Left kidney (tissue), 8 donors: Measurements from ENCODE around the gene EGLN1. TPM values are rescaled to one million over a fixed set of nuclear protein-coding genes. Genes with fewer than 3 reads are reported as not detected.
A peak's percentile ranks its signal among the peaks of the same experiment; 100 is the strongest.
"Not testable (repeated sequence)": the region's sequence is repeated elsewhere in the genome, so short reads cannot be mapped to it uniquely, and the experiment has no call there.

Source experiments
- DNase-seq: peaks from one replicate; pipeline ENCODE4 v3.0.0-alpha.2; 2013
- long read RNA-seq, 8 donors: transcript quantifications; one replicate each; lab custom pipeline, GENCODE V29; 2026
- polyA plus RNA-seq: library from polyadenylated mRNA; unstranded; fragments of 120-200 nt; gene quantifications from one replicate; pipeline ENCODE4 v1.2.1, GENCODE V29; 2013; ENCODE audit not compliant: insufficient read length

The EGLN1 gene
- polyA plus RNA-seq: 39.7 TPM
- long read RNA-seq, donor 1, full-length matches to known transcripts: 13 of 19 reads
- long read RNA-seq, donor 1, partial matches to known transcripts: 0 of 19 reads
- long read RNA-seq, donor 1, other reads (novel, unspliced or antisense): 6 of 19 reads
- long read RNA-seq, donor 2, full-length matches to known transcripts: 11 of 11 reads
- long read RNA-seq, donor 2, partial matches to known transcripts: 0 of 11 reads
- long read RNA-seq, donor 2, other reads (novel, unspliced or antisense): 0 of 11 reads
- long read RNA-seq, donor 3, full-length matches to known transcripts: 8 of 8 reads
- long read RNA-seq, donor 3, partial matches to known transcripts: 0 of 8 reads
- long read RNA-seq, donor 3, other reads (novel, unspliced or antisense): 0 of 8 reads
- long read RNA-seq, donor 4, full-length matches to known transcripts: 2 of 2 reads
- long read RNA-seq, donor 4, partial matches to known transcripts: 0 of 2 reads
- long read RNA-seq, donor 4, other reads (novel, unspliced or antisense): 0 of 2 reads
- long read RNA-seq, donor 5, full-length matches to known transcripts: 13 of 13 reads
- long read RNA-seq, donor 5, partial matches to known transcripts: 0 of 13 reads
- long read RNA-seq, donor 5, other reads (novel, unspliced or antisense): 0 of 13 reads
- long read RNA-seq, donor 6, full-length matches to known transcripts: 13 of 18 reads
- long read RNA-seq, donor 6, partial matches to known transcripts: 0 of 18 reads
- long read RNA-seq, donor 6, other reads (novel, unspliced or antisense): 5 of 18 reads
- long read RNA-seq, donor 7, full-length matches to known transcripts: 14 of 20 reads
- long read RNA-seq, donor 7, partial matches to known transcripts: 0 of 20 reads
- long read RNA-seq, donor 7, other reads (novel, unspliced or antisense): 6 of 20 reads
- long read RNA-seq, donor 8, full-length matches to known transcripts: 4 of 11 reads
- long read RNA-seq, donor 8, partial matches to known transcripts: 7 of 11 reads
- long read RNA-seq, donor 8, other reads (novel, unspliced or antisense): 0 of 11 reads

DNA sequence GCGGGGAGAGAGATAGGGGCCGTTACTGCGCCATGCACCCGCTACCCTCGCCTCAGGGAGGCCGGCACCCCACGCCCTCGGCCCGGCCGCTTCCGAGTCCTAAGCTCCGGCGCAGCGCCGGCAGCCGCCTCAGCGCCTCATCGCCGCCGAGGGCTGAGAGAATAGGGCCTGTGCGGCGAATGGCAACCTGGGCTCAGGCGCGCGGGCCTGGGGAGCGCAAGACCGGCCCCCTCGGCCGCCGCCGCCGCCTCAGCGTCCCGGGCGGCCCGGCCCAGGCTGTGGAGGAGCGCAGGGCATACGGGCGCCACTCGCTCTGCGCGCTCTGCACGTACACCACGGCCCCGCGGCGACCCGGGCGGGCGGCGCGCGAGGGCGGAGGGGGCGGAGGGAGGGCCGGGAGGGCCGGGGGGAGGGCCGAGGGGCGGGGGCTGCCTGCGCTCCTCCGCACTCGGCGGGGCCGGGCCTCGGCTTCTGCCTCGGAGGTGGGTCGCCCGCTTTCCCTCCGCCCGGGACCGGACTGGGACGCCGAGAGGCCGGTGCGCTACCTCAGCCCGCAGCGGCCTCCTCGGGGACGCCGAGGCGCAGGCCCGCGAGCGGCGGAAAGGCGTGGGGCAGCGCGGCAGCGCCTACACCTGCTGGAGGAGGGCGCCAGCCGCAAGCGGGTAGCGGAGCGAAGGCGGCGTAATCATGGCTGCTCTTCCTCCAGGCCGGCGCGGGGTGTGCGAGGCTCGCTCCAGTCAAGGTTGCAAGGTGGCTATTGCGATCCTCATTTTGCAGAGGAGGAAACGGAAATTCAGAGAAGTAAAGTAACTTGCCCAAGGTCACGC lies at the start of gene EGLN1:
Gene EGLN1 (minus strand): TSS at position 317 of the 827 bp plus-strand sequence. CDS start 399 bp downstream, outside the sequence.
- peak; percentile 75 for DNase-seq

DNA sequence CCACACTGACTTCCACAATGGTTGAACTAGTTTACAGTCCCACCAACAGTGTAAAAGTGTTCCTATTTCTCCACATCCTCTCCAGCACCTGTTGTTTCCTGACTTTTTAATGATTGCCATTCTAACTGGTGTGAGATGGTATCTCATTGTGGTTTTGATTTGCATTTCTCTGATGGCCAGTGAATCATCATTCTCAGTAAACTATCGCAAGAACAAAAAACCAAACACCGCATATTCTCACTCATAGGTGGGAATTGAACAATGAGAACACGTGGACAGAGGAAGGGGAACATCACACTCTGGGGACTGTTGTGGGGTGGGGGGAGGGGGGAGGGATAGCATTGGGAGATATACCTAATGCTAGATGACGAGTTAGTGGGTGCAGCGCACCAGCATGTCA lies 49.4 kb upstream of the EGLN1 start:
- DNase-seq: not testable (repeated sequence)

GRCh38 chr1:231471027-231471426 lies 48.9 kb upstream of the EGLN1 start:
- DNase-seq: not testable (repeated sequence)

- DNase-seq: no peak
Measured at GRCh38 chr1:231467986-231468385, 45.9 kb upstream of the EGLN1 start.

- DNase-seq: no peak
Measured at GRCh38 chr1:231465051-231465450, 43.0 kb upstream of the EGLN1 start.

DNA sequence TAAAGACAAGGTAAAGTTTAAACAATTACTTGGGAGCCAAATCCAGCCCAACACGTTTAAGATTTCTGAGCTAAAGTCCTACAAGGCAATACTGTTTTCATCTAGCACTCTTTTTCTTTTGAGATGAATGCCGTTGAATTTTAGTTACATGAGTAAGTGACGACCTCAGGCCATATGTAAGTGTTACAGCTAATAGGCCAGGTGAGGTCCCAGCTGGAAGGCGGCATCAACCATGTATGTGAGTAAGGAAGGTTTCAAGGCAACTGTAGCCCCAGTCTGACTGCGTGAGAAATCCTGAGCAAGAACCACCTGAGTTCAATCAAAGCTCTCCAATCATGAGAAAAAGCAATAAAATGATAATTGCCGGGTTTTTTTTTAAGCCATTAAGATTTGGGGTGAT lies 41.5 kb upstream of the EGLN1 start:
- no peak for DNase-seq

GRCh38 chr1:231460614-231461013 lies 38.5 kb upstream of the EGLN1 start:
- DNase-seq: no peak

DNA sequence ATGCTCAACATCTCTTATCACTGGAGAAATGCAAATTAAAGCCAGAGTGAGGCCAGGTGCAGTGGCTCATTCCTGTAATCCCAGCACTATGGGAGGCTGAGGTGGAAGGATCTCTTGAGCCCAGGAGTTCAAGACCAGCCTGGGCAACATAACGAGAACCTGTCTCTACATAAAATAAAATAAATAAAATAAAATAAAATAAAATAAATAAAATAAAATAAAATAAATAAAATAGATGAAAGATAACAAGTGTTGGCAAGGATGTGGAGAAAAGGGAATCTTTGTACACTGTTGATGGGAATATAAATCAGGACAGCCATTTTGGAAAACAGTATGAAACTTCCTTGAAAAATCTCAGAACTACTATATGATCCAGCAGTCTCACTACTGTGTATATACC lies 37.4 kb upstream of the EGLN1 start:
- DNase-seq: not testable (repeated sequence)

DNA sequence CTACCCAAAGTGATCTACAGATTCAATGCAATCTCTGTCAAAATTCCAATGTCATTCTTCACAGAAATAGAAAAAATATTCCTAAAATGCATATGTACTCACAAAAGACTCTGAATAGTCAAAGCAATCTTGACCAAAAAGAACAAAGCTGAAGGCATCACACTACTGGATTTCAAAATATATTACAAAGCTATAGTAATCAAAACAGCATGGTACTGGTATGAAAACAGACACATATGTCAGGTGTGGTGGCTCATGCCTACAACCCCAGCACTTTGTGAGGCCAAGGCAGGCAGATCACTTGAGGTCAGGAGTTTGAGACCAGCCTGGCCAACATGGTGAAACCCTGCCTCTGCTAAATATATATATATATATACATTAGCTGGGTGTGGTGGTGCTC lies 35.9 kb upstream of the EGLN1 start:
- DNase-seq: not testable (repeated sequence)

GRCh38 chr1:231454133-231454532 lies 32.0 kb upstream of the EGLN1 start:
- not testable (repeated sequence) for DNase-seq

- DNase-seq: no peak
Measured at GRCh38 chr1:231446138-231446537, 24.1 kb upstream of the EGLN1 start.

DNA sequence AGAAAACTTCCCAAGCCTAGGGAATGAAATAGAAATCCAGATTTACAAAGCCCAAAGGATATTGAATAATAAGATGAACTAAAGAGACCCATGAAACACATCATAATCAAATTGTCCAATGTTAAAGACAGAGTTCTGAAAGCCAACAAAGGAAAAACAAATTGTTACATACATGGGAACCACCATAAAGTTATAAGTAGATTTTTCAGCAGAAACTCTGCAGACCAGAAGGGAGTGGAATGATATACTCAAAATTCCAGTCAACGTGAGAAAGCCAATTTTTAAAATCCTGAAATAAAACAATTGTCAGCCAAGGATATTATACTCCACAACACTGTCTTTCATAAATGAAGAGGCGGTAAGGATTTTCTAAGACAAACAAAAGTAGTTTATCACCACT lies 22.0 kb upstream of the EGLN1 start:
- DNase-seq: no peak

GRCh38 chr1:231443363-231443762 lies 21.3 kb upstream of the EGLN1 start:
- DNase-seq: no peak

DNA sequence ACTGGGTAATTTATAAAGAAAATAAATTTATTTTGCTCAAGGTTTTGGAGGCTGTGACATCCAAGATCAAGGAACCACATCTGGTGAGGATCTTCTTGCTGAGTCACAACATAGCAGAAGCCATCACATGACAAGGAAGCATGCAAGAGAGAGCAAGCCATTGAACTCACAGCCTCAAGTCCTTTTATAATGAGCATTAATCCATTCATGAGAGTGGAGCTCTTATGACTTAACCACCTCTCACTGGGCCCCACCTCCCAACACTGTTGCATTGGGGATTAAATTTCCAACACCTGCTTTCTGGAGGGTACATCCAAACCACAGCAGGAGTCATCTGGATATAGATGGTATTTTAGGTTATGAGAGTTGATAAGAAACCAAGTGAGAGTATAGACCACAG lies 20.6 kb upstream of the EGLN1 start:
- DNase-seq: no peak

DNA sequence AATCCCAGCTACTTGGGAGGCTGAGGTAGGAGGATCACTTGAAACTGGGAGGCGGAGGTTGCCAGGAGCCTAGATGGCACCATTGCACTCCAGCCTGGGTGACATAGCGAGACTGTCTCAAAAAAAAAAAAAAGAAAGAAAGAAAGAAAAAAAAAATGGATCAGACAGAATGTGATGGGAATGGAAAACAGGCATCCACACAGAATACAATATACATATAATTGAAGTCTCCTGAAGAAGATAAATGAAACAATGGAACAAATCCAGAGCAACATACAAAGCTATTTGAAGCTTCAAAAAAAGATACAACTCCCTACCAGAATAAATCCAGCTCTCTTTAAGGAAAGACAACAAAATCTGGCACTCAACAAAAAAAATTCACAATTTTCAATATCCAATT lies 10.9 kb upstream of the EGLN1 start:
- no peak for DNase-seq

DNA sequence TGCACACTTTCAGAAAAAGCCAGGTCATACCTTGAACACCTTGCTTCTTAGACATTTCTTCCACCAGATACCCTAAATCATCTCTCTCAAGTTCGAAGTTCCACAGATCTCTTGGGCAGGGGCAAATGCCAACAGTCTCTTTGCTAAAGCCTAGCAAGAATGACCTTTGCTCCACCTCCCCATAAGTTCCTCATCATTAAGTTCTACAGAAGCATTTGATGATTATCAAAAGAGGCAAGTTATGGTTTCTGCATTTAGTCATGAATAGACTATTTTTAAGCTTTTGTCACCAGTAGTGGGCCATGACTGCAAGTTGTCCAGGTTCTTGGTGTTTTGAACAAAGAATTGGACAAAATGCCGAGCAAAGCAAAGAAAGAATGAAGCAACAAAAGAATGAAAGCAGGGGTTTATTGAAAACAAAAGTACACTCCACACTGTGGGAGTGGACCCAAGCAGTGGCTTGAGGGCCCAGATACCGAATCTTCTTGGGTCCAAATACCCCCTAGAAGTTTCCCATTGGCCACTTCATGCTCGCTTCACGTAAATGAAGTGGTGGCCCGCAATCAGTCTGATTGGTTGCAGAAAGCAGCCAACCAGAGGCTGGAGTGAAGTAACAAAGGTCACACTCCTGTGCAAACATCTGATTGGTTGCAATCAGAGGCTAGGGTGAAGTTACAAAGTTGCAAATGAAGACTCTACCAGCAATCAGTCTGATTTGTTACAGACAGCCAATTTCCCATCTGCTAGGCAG lies 9.8 kb upstream of the EGLN1 start:
- no peak for DNase-seq

DNA sequence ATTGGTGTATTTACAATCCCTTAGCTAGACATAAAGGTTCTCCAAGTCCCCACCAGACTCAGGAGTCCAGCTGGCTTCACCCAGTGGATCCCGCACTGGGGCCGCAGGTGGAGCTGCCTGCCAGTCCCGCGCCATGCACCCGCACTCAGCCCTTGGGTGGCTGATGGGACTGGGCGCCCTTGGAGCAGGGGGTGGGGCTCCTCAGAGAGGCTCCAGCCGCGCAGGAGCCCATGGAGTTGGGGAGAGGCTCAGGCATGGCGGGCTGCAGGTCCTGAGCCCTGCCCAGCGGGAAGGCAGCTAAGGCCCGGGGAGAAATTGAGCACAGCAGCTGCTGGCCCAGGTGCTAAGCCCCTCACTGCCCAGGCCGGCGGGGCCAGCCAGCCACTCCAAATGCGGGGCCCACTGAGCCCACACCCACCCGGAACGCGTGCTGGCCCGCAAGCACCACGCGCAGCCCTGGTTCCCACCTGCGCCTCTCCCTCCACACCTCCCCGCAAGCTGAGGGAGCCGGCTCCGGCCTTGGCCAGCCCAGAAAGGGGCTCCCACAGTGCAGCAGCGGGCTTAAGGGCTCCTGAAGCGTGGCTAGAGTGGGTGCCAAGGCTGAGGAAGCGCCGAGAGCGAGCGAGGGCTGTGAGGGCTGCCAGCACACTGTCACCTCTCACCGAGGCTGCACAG lies 8.7 kb upstream of the EGLN1 start:
- DNase-seq: not testable (repeated sequence)

- DNase-seq: no peak
Measured at GRCh38 chr1:231428377-231428776, 6.3 kb upstream of the EGLN1 start.

DNA sequence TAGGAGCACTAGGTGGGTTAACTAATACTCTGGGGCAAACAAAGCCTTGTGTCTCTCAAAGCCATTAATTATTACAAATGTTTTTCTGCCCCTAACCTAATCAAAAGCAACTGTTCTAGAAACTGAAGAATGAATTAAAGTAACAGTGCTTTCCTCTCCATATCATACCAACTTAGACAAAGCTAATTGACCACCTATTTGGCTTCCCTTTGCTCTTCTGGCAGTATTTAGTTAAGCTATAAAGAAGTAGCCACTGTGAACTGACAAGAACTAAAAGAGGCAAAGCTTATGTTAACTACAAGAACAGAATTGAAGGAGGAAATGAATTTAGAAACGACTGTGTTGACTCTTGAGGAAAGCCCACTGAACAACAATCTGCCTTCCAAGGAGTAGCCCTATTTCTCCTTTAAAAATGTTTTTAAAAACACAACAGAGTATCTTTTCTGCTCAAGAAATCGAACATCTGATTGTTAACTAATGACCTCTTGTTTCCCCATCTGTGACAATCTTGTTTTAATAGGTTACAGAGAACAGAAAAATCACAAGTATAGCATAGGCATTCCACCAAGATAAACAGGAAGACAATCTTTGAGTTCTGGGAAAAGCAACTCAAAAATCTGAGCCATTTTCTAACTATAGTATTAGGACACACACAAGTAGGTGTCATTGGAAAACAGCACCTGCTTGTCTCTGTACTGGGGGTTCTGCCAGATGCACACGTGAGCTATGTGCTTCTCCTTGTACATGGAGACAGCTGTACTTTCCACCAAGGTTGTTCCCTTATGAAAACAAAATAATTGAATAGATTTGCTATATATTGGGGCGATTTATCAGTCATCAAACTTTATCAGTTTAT lies 3.1 kb upstream of the EGLN1 start:
- DNase-seq: no peak
